Sigmoid colon (tissue), 7 donors: Measurements from ENCODE around the gene CLDN2. TPM values are rescaled to one million over a fixed set of nuclear protein-coding genes. Genes with fewer than 3 reads are reported as not detected.
"Not testable (repeated sequence)": the region's sequence is repeated elsewhere in the genome, so short reads cannot be mapped to it uniquely, and the experiment has no call there.

Experiments used
- DNase-seq: peaks from one replicate; pipeline ENCODE4 v3.0.0-alpha.2; 2019
- H3K27ac ChIP-seq, 4 donors: fragments of 200-600 bp; sonication (generic); one replicate each; pipeline ENCODE4 v1.5.1; 2016 to 2019; ENCODE audit warnings: mild to moderate bottlenecking in 1 of 4
- H3K27me3 ChIP-seq, 3 donors: fragments of 200-600 bp; sonication (generic); one replicate each; pipeline ENCODE4 v1.5.1; 2019; ENCODE audit warnings: mild to moderate bottlenecking in 1 of 3
- H3K36me3 ChIP-seq, 4 donors: fragments of 200-600 bp; sonication (generic); one replicate each; pipeline ENCODE4 v1.5.1; 2016 to 2019
- H3K4me1 ChIP-seq, 4 donors: fragments of 200-600 bp; sonication (generic); one replicate each; pipeline ENCODE4 v1.5.1; 2017 to 2019
- H3K4me3 ChIP-seq, 4 donors: fragments of 200-600 bp; sonication (generic); one replicate each; pipeline ENCODE4 v1.5.1; 2017 to 2019; ENCODE audit warnings: mild to moderate bottlenecking in 2 of 4, moderate library complexity in 1 of 4
- H3K9me3 ChIP-seq, 4 donors: fragments of 200-600 bp in 3 of 4; sonication (generic) in 3 of 4; one replicate each; pipeline versions ENCODE4 v1.5.1 to v1.6.1; 2013 to 2019
- CTCF ChIP-seq, 4 experiments: fragments of 450-650 bp in 3 of 4; fragments of 200-600 bp in 1 of 4; IDR thresholded peaks; one replicate each; pipeline ENCODE4 v1.5.1; 2016 to 2019; ENCODE audit warnings: antibody characterized with exemption in 4 of 4, mild to moderate bottlenecking in 3 of 4, moderate library complexity in 2 of 4
- EP300 ChIP-seq, 4 donors: sonication (generic); formaldehyde crosslinking; IDR thresholded peaks; one replicate each; pipeline ENCODE4 v1.6.1; 2017; ENCODE audit warnings: antibody characterized with exemption in 4 of 4
- POLR2A ChIP-seq, 2 donors: fragments of 450-650 bp; IDR thresholded peaks; one replicate each; pipeline ENCODE4 v1.6.1; 2016; ENCODE audit warnings: antibody characterized with exemption in 2 of 2, mild to moderate bottlenecking in 2 of 2, moderate library complexity in 2 of 2
- POLR2AphosphoS5 ChIP-seq, 4 donors: sonication (generic); formaldehyde crosslinking; IDR thresholded peaks; one replicate each; pipeline ENCODE4 v1.6.1; 2017; ENCODE audit warnings: antibody characterized with exemption in 4 of 4
- WGBS, 2 donors: extraction: QIAGEN DNeasy Blood & Tissue Kit; methylation state at CpG; one replicate each; pipeline ENCODE4 v1.1.7; 2013; 5-methylcytosine and 5-hydroxymethylcytosine counted together
- intact Hi-C: fragments of 100-400 bp; cut with DNase I; formaldehyde crosslinking; loops from one replicate; pipeline ENCODE4 v1.15.1; 2023
- polyA plus RNA-seq, 3 donors: library from polyadenylated mRNA; stranded (reverse); fragments of 200-250 nt; gene quantifications; one replicate each; pipeline ENCODE4 v1.2.3, GENCODE V29; 2013
- total RNA-seq, 4 donors: library from RNA; depleted of rRNA; stranded (reverse); fragments of >200 nt; gene quantifications; one replicate each; pipeline ENCODE4 v1.1.0, GENCODE V29; 2016
- donor health status: healthy with polysubstance abuse.
- donor health status: Bipolar disorder and iron deficiency.
- donor health status: healthy.

Gene CLDN2
- total and polyA plus RNA-seq, 7 donors, result 0.60 to 3.6 TPM; not detected in 5

- no peak for TF ChIP-seq CTCF (IDR thresholded peaks at IDR 0.05)
- TF ChIP-seq POLR2AphosphoS5 (IDR thresholded peaks at IDR 0.05), result no peak
- TF ChIP-seq POLR2A (IDR thresholded peaks at IDR 0.05), result no peak
- TF ChIP-seq EP300 (IDR thresholded peaks at IDR 0.05), result no peak
- no peaks in the 10 kb centered on the region for H3K4me1 ChIP-seq
- H3K27me3 ChIP-seq, result no peaks in the 10 kb centered on the region
- intact Hi-C loops, result no loop called here
- DNase-seq, result no peak
- no peak overlapping the region for H3K4me3 ChIP-seq
- peaks cover 0 to 33% (median 0%) of the 10 kb centered on the region in 4 donors for H3K36me3 ChIP-seq
- H3K9me3 ChIP-seq, result no peaks in the 10 kb centered on the region
- no peak overlapping the region for H3K27ac ChIP-seq
- WGBS, 2 donors, result 82 to 90% methylated on average over 1 of the region's 1 CpG
Observed at GRCh38 chrX:106957856-106958255, 37.7 kb downstream of the CLDN2 start.

GRCh38 chrX:106959901-106960300 lies 39.7 kb downstream of the CLDN2 start:
- intact Hi-C loops, result no loop called here

GRCh38 chrX:106963111-106963510 lies 42.9 kb downstream of the CLDN2 start:
- TF ChIP-seq EP300 (IDR thresholded peaks at IDR 0.05), result no peak
- intact Hi-C loops, result no loop called here
- Histone ChIP-seq H3K4me1 (no peaks in the 10 kb centered on the region), H3K36me3 (peaks cover 0 to 8% (median 0%) of the 10 kb centered on the region in 4 donors), H3K9me3 (no peaks in the 10 kb centered on the region), H3K27ac (no peak overlapping the region), H3K4me3 (no peak overlapping the region), H3K27me3 (no peaks in the 10 kb centered on the region)
- DNase-seq, result no peak

More at GRCh38 chrX:106959901-106960300, 39.7 kb downstream of the CLDN2 start:
- TF ChIP-seq POLR2A (IDR thresholded peaks at IDR 0.05), result no peak
- TF ChIP-seq CTCF (IDR thresholded peaks at IDR 0.05), result no peak
- TF ChIP-seq EP300 (IDR thresholded peaks at IDR 0.05), result no peak
- no peak for TF ChIP-seq POLR2AphosphoS5 (IDR thresholded peaks at IDR 0.05)
- Histone ChIP-seq H3K27me3 (no peaks in the 10 kb centered on the region), H3K9me3 (no peaks in the 10 kb centered on the region), H3K4me1 (no peaks in the 10 kb centered on the region), H3K27ac (no peak overlapping the region), H3K36me3 (peaks cover 0 to 32% (median 0%) of the 10 kb centered on the region in 4 donors), H3K4me3 (no peak overlapping the region)
- WGBS, 2 donors, result 38 to 72% methylated on average over 2 of the region's 2 CpGs
- no peak for DNase-seq

GRCh38 chrX:106964290-106964689 lies 44.1 kb downstream of the CLDN2 start:
- H3K9me3 ChIP-seq, result no peaks in the 10 kb centered on the region
- peaks cover 0 to 7% (median 0%) of the 10 kb centered on the region in 4 donors for H3K36me3 ChIP-seq
- WGBS, 2 donors, result 70 to 97% methylated on average over 1 of the region's 1 CpG
- DNase-seq, result no peak
- H3K27me3 ChIP-seq, result no peaks in the 10 kb centered on the region
- no peak overlapping the region for H3K27ac ChIP-seq
- intact Hi-C loops, result no loop called here
- TF ChIP-seq CTCF (IDR thresholded peaks at IDR 0.05) (no peak), POLR2A (IDR thresholded peaks at IDR 0.05) (no peak), EP300 (IDR thresholded peaks at IDR 0.05) (no peak), POLR2AphosphoS5 (IDR thresholded peaks at IDR 0.05) (no peak)
- H3K4me1 ChIP-seq, result no peaks in the 10 kb centered on the region
- no peak overlapping the region for H3K4me3 ChIP-seq

- H3K9me3 ChIP-seq, DNase-seq, H3K36me3 ChIP-seq, H3K4me1 ChIP-seq, H3K4me3 ChIP-seq, H3K27ac ChIP-seq, intact Hi-C loops, H3K27me3 ChIP-seq: not testable (repeated sequence)
- 68 to 80% methylated on average over 6 of the region's 6 CpGs for WGBS, 2 donors
Observed at GRCh38 chrX:106966547-106966946, 46.3 kb downstream of the CLDN2 start.

GRCh38 chrX:106972896-106973295 lies 52.7 kb downstream of the CLDN2 start:
- intact Hi-C loops, result no loop called here
- no peaks in the 10 kb centered on the region for H3K4me1 ChIP-seq
- DNase-seq, result no peak
- H3K4me3 ChIP-seq, result no peak overlapping the region
- H3K27ac ChIP-seq, result no peak overlapping the region
- TF ChIP-seq EP300 (IDR thresholded peaks at IDR 0.05) (no peak), CTCF (IDR thresholded peaks at IDR 0.05) (no peak), POLR2AphosphoS5 (IDR thresholded peaks at IDR 0.05) (no peak), POLR2A (IDR thresholded peaks at IDR 0.05) (no peak)
- peaks cover 0 to 3% (median 0%) of the 10 kb centered on the region in 3 donors for H3K27me3 ChIP-seq
- no peaks in the 10 kb centered on the region for H3K36me3 ChIP-seq
- no peaks in the 10 kb centered on the region for H3K9me3 ChIP-seq
